CD4-positive, alpha-beta T cell treated with Interleukin-6 for 4 hours (primary cell): ENCODE data around the gene SPTSSB.

ENCODE experiments used
- DNase-seq: peaks from one replicate; pipeline ENCODE4 v3.0.0-alpha.2; 2020; ENCODE audit warnings: mixed read lengths

SPTSSB gene

GRCh38 chr3:161337311-161337710, 34.0 kb downstream of the SPTSSB start:
- DNase-seq = no peak

GRCh38 chr3:161336661-161337060, 34.7 kb downstream of the SPTSSB start:
- no peak for DNase-seq

- no peak for DNase-seq
Observed at GRCh38 chr3:161333696-161334095, 37.6 kb downstream of the SPTSSB start.

GRCh38 chr3:161332792-161333191, 38.5 kb downstream of the SPTSSB start:
- DNase-seq = no peak

GRCh38 chr3:161325059-161325458, 46.3 kb downstream of the SPTSSB start:
- no peak for DNase-seq

GRCh38 chr3:161323926-161324621, 47.2 kb downstream of the SPTSSB start:
- no peak for DNase-seq

GRCh38 chr3:161322781-161323568, 48.3 kb downstream of the SPTSSB start:
- DNase-seq = no peak

GRCh38 chr3:161320837-161321236, 50.5 kb downstream of the SPTSSB start:
- no peak for DNase-seq

GRCh38 chr3:161319867-161320266, 51.5 kb downstream of the SPTSSB start:
- no peak for DNase-seq

GRCh38 chr3:161317077-161317476, 54.2 kb downstream of the SPTSSB start:
- no peak for DNase-seq

- DNase-seq = no peak
Observed at GRCh38 chr3:161316006-161316689, 55.2 kb downstream of the SPTSSB start.

GRCh38 chr3:161314836-161315395, 56.4 kb downstream of the SPTSSB start:
- DNase-seq = no peak

GRCh38 chr3:161310649-161311423, 60.5 kb downstream of the SPTSSB start:
- DNase-seq = peak; percentile 56

- peak; percentile 16 for DNase-seq
Observed at GRCh38 chr3:161305095-161305991, 66.0 kb downstream of the SPTSSB start.

- no peak for DNase-seq
Observed at GRCh38 chr3:161296814-161297213, 74.5 kb downstream of the SPTSSB start.

GRCh38 chr3:161295325-161295724, 76.0 kb downstream of the SPTSSB start:
- no peak for DNase-seq
